Fibroblast of lung (primary cell): ENCODE results near the gene JMJD6.

Experiments used
- EZH2 ChIP-seq: IDR thresholded peaks from 2 replicates; pipeline ENCODE4 v1.5.1; 2012; ENCODE audit warnings: low read length, control low read depth, mild to moderate bottlenecking; ENCODE audit errors: missing control alignments
- TF ChIP-seq, protein P1 (sequence below), 2 donors: IDR thresholded peaks in 1 of 2; conservative IDR thresholded peaks in 1 of 2; 1 replicate in 1 of 2; 2 replicates in 1 of 2; pipeline ENCODE4 v1.5.1; 2011 to 2012; ENCODE audit warnings: low read length in 2 of 2, control low read depth in 1 of 2, inconsistent platforms in 1 of 2, low read depth in 1 of 2, mild to moderate bottlenecking in 1 of 2

DNA sequence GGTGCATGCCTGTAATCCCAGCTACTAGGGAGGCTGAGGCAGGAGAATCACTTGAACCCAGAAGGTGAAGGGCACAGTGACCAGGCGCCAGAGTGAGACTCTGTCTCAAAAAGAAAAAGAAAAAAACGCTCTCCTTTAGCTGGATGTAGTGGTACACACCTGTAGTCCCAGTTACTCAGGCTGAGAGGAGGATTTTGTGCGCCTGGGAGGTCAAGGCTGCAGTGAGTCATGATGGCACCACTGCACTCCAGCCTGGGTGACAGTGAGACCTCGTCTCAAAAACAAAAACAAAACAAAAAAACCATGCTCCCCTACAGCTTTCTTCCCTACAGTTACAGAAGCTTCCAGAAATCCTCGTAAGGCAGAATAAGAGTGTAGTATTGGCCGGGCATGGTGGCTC lies 49.8 kb downstream of the JMJD6 start:
- TF ChIP-seq, protein P1, sequence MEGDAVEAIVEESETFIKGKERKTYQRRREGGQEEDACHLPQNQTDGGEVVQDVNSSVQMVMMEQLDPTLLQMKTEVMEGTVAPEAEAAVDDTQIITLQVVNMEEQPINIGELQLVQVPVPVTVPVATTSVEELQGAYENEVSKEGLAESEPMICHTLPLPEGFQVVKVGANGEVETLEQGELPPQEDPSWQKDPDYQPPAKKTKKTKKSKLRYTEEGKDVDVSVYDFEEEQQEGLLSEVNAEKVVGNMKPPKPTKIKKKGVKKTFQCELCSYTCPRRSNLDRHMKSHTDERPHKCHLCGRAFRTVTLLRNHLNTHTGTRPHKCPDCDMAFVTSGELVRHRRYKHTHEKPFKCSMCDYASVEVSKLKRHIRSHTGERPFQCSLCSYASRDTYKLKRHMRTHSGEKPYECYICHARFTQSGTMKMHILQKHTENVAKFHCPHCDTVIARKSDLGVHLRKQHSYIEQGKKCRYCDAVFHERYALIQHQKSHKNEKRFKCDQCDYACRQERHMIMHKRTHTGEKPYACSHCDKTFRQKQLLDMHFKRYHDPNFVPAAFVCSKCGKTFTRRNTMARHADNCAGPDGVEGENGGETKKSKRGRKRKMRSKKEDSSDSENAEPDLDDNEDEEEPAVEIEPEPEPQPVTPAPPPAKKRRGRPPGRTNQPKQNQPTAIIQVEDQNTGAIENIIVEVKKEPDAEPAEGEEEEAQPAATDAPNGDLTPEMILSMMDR (conservative IDR thresholded peaks at IDR 0.05 in 1 of 2, IDR thresholded peaks at IDR 0.05 in 1 of 2; ENCODE audit: low read depth in 1 of 2, low read length in 2 of 2) = no peak
- TF ChIP-seq EZH2 = no peak
